ENCODE results near the gene SLBP.

GRCh38 chr4:1743551-1743950, 31.4 kb upstream of the SLBP start:
- TF ChIP-seq GATA2 (IDR thresholded peaks at IDR 0.05; ENCODE audit: low read depth, low read length) (no peak), GATA3 (IDR thresholded peaks at IDR 0.05; ENCODE audit: low read depth, low read length) (no peak)

Measured in SH-SY5Y (cell line).